GM10248 (cell line): ENCODE results near the gene SUPT4H1.
"Not testable (repeated sequence)": the region's sequence is repeated elsewhere in the genome, so short reads cannot be mapped to it uniquely, and the experiment has no call there.

Experiments used
- CTCF ChIA-PET: fragments of 300-600 bp; sonication (Branson Sonifier 250); formaldehyde crosslinking; extraction: SDS; loops from one replicate; lab custom pipeline; 2021; ENCODE audit warnings: antibody characterized with exemption; lab: Yijun Ruan, JAX
- POLR2A ChIA-PET: fragments of 350-650 bp; sonication (Branson Sonifier 250); formaldehyde crosslinking; extraction: SDS; loops from one replicate; lab custom pipeline; 2020; ENCODE audit warnings: antibody characterized with exemption; lab: Yijun Ruan, JAX
- DNase-seq: peaks from one replicate; pipeline ENCODE4 v3.0.0; 2012; ENCODE audit errors: extremely low spot score
- CTCF ChIP-seq: IDR thresholded peaks from 2 replicates; pipeline ENCODE4 v1.5.1; 2012; ENCODE audit warnings: mild to moderate bottlenecking, low read depth; ENCODE audit errors: extremely low read depth, missing control alignments, control extremely low read depth

Gene SUPT4H1

GRCh38 chr17:58351831-58352595 is at the start of gene SUPT4H1:
SUPT4H1 (minus strand) TSS chr17:58352201; CDS start chr17:58352135, 66 bp downstream.
- no peak for TF ChIP-seq CTCF
- CTCF ChIA-PET = interaction anchor here (0.7 to 6.2 kb wide), 14 partner anchors 9 to 65 kb away, joined by 3 to 41 read pairs (median 5); partner anchors contain the start of gene RNF43
- POLR2A ChIA-PET = interaction anchor here (0.6 to 2.9 kb wide), 9 partner anchors 8 to 803 kb away, joined by 3 to 36 read pairs (median 5); partner anchors contain the start of genes PRR11, RNF43 and SKA2
- peak; percentile 94 for DNase-seq

DNA sequence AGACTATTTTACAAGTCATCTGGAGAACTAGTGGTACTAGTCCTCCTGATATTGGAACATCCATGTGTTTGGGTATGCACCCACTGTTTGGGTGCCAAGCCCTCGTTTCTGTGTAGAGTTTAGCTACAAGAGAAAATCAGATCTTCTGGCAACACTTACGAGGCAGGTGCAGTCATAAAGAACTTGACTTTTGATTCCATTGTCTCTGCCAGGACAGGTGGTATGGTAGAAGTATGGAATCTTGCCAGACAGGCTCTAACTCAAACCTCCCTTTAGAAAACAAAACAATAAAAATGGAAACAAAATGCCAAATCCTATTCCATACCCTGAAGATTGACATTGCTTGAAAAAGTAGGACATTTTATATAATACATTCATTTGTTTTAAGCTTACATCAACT is 49.3 kb upstream of the SUPT4H1 start:
- TF ChIP-seq CTCF = no peak
- POLR2A ChIA-PET = no interaction called here
- no peak for DNase-seq
- CTCF ChIA-PET = interaction anchor here (0.6 to 1.5 kb wide), 2 partner anchors 45 to 97 kb away, joined by 3 read pairs; no protein-coding TSS in a partner anchor

GRCh38 chr17:58400826-58401225 is 48.8 kb upstream of the SUPT4H1 start:
- DNase-seq = no peak
- no peak for TF ChIP-seq CTCF
- CTCF ChIA-PET = interaction anchor here (0.7 to 1.6 kb wide), 4 partner anchors 10 to 19 kb away, joined by 3 to 8 read pairs (median 3); partner anchors contain the start of gene RNF43
- POLR2A ChIA-PET = no interaction called here

- CTCF ChIA-PET = interaction anchor here (0.7 to 1.6 kb wide), 4 partner anchors 9 to 18 kb away, joined by 3 to 8 read pairs (median 3); partner anchors contain the start of gene RNF43
- no peak for TF ChIP-seq CTCF
- no peak for DNase-seq
- POLR2A ChIA-PET = no interaction called here
Observed at GRCh38 chr17:58399974-58400373, 48.0 kb upstream of the SUPT4H1 start.

GRCh38 chr17:58398574-58399266 is 46.7 kb upstream of the SUPT4H1 start:
- ChIA-PET CTCF (interaction anchor here (1.2 kb wide), 1 partner anchor 8 kb away, joined by 3 read pairs; no protein-coding TSS in a partner anchor), POLR2A (no interaction called here)
- no peak for DNase-seq
- TF ChIP-seq CTCF = no peak

DNA sequence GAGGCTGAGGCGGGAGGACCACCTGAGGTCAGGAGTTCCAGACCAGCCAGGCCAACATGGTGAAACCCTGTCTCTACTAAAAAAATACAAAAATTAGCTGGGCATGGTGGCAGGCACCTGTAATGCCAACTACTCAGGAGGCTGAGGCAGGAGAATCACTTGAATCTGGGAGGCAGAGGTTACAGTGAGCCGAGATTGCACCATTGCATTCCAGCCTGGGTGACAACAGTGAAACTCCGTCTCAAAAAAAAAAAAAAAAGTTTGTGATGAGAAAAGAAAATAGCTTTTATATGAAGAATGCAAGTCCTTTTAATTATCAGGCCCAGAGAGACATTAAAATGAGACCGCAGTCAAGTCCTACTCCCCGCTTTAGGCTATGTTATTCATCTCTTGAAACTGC is 45.4 kb upstream of the SUPT4H1 start:
- POLR2A ChIA-PET, DNase-seq: not testable (repeated sequence)
- CTCF ChIA-PET = interaction anchor here (1.0 to 3.3 kb wide), 5 partner anchors 9 to 80 kb away, joined by 3 to 14 read pairs (median 3); partner anchors contain the start of gene RNF43
